Subcutaneous abdominal adipose tissue (tissue), 5 donors: ENCODE results near the gene B4GALT3.

Experiments
- H3K27ac ChIP-seq: one replicate; pipeline ENCODE4 v1.7.0; 2013; ENCODE audit warnings: low read depth, mild to moderate bottlenecking, inconsistent platforms, low read length, moderate library complexity
- H3K27me3 ChIP-seq, 5 donors: one replicate each; pipeline ENCODE4 v1.7.0; 2013; ENCODE audit warnings: low read length in 5 of 5, inconsistent platforms in 1 of 5; ENCODE audit not compliant: control insufficient read depth in 5 of 5, insufficient read depth in 4 of 5
- H3K36me3 ChIP-seq, 5 donors: one replicate each; pipeline ENCODE4 v1.7.0; 2013; ENCODE audit warnings: low read length in 5 of 5; ENCODE audit not compliant: control insufficient read depth in 5 of 5, insufficient read depth in 5 of 5
- H3K4me1 ChIP-seq, 5 donors: one replicate each; pipeline ENCODE4 v1.7.0; 2013; ENCODE audit warnings: low read length in 5 of 5, mild to moderate bottlenecking in 3 of 5, moderate library complexity in 1 of 5; ENCODE audit not compliant: control insufficient read depth in 5 of 5, insufficient read depth in 5 of 5
- H3K4me3 ChIP-seq, 5 donors: one replicate each; pipeline ENCODE4 v1.7.0; 2013; ENCODE audit warnings: low read length in 5 of 5, low read depth in 1 of 5
- H3K9ac ChIP-seq, 5 donors: one replicate each; pipeline ENCODE4 v1.7.0; 2013; ENCODE audit warnings: low read length in 5 of 5, mild to moderate bottlenecking in 4 of 5, moderate library complexity in 3 of 5
- H3K9me3 ChIP-seq, 5 donors: one replicate each; pipeline ENCODE4 v1.7.0; 2013; ENCODE audit warnings: low read length in 5 of 5; ENCODE audit not compliant: control insufficient read depth in 5 of 5
- donor health status: healthy.
- donor health status: healthy.
- donor health status: healthy.
- donor health status: healthy.
- donor health status: healthy.

Gene B4GALT3

DNA sequence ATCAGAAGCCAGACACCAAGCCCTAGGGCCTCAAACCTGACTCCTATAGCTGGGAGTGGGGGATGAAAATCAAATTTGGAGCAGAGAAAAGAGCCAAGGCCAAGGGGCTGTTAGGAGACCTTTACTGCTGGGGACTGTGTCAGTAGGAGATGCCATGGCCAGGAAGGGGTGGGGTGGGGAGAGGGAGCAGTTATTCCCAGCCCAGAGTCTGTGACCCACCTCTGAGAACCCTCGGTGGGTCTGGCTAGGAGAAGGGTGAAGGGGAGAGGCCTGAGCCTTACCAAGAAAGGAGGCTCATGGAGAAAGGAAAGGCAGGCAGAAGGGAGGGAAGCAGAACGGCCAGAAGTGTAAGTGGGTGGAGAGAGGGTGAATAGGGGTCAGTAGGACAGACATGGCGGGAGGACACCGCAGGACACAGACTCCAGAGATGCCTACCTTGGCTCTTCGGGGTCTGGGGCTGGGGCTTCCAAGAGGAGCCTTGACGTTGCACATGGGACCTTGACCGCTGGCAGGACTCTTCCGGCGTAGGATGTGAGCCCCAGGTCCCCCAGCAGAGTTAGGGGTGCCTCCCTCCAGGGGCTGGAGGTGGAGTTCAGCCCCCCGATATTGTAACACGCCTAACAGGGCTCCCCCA lies 20.4 kb upstream of the B4GALT3 start:
- Histone ChIP-seq H3K36me3 (peaks cover 0 to 43% (median 23%) of the 10 kb centered on the region in 5 donors), H3K4me3 (peak overlapping the region; percentile 56 to 85 (median 74)), H3K27me3 (peaks cover 0 to 9% (median 0%) of the 10 kb centered on the region in 5 donors), H3K9ac (peak overlapping the region; percentile 81 to 94 (median 87)), H3K4me1 (peaks cover 67 to 96% (median 96%) of the 10 kb centered on the region in 5 donors), H3K9me3 (no peaks in the 10 kb centered on the region), H3K27ac (peak overlapping the region; percentile 100)

GRCh38 chr1:161196521-161197451 lies 19.5 kb upstream of the B4GALT3 start:
- Histone ChIP-seq H3K9ac (peak overlapping the region; percentile 81 to 94 (median 87)), H3K9me3 (no peaks in the 10 kb centered on the region), H3K27me3 (peaks cover 0 to 9% (median 0%) of the 10 kb centered on the region in 5 donors), H3K4me1 (peaks cover 65 to 100% (median 97%) of the 10 kb centered on the region in 5 donors), H3K27ac (peak overlapping the region; percentile 100), H3K4me3 (peak overlapping the region; percentile 56 to 85 (median 74)), H3K36me3 (peaks cover 0 to 52% (median 29%) of the 10 kb centered on the region in 5 donors)

DNA sequence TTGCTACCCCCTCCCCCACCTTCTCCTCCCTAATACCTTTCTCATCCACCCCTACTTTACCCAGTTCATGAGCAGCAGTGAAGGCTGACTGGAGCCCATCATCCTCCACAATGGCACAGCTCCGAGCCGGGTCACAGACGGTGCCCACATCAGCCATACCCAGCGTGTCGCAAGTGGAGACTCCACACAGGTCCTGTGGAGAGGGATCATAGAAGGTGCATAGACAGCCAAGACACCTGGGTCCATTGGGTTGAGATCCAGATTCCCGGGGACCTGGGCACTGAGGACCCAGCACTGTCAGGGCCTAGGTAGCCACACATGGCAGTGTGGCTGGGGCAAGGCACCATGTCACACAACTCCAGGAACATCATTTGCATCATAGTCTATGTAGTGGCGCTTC lies 18.8 kb upstream of the B4GALT3 start:
- Histone ChIP-seq H3K36me3 (peaks cover 0 to 58% (median 36%) of the 10 kb centered on the region in 5 donors), H3K4me1 (peaks cover 58 to 94% (median 90%) of the 10 kb centered on the region in 5 donors), H3K27ac (peak overlapping the region; percentile 100), H3K4me3 (peak overlapping the region; percentile 35 to 85 (median 73)), H3K9ac (peak overlapping the region; percentile 26 to 93 (median 81)), H3K27me3 (peaks cover 0 to 6% (median 0%) of the 10 kb centered on the region in 5 donors), H3K9me3 (no peaks in the 10 kb centered on the region)

GRCh38 chr1:161195171-161195570 lies 17.9 kb upstream of the B4GALT3 start:
- H3K9ac ChIP-seq, result peak overlapping the region in 3 of 5 donors; percentile 54 to 70 (median 60)
- peak overlapping the region; percentile 8 to 85 (median 73) for H3K4me3 ChIP-seq
- peaks cover 49 to 85% (median 83%) of the 10 kb centered on the region in 5 donors for H3K4me1 ChIP-seq
- H3K9me3 ChIP-seq, result no peaks in the 10 kb centered on the region
- peak overlapping the region; percentile 100 for H3K27ac ChIP-seq
- peaks cover 0 to 4% (median 0%) of the 10 kb centered on the region in 5 donors for H3K27me3 ChIP-seq
- peaks cover 0 to 65% (median 39%) of the 10 kb centered on the region in 5 donors for H3K36me3 ChIP-seq

GRCh38 chr1:161193561-161194235 lies 16.4 kb upstream of the B4GALT3 start:
- Histone ChIP-seq H3K27me3 (no peaks in the 10 kb centered on the region), H3K36me3 (peaks cover 0 to 65% (median 39%) of the 10 kb centered on the region in 5 donors), H3K4me1 (peaks cover 34 to 81% (median 76%) of the 10 kb centered on the region in 5 donors), H3K9ac (peak overlapping the region; percentile 17 to 53 (median 38)), H3K9me3 (no peaks in the 10 kb centered on the region), H3K27ac (peak overlapping the region; percentile 100), H3K4me3 (peak overlapping the region in 4 of 5 donors; percentile 34 to 85 (median 40))

- no peaks in the 10 kb centered on the region for H3K9me3 ChIP-seq
- H3K4me3 ChIP-seq, result peak overlapping the region in 4 of 5 donors; percentile 34 to 42 (median 38)
- H3K27ac ChIP-seq, result peak overlapping the region; percentile 100
- peaks cover 29 to 76% (median 71%) of the 10 kb centered on the region in 5 donors for H3K4me1 ChIP-seq
- peak overlapping the region; percentile 17 to 52 (median 38) for H3K9ac ChIP-seq
- H3K27me3 ChIP-seq, result no peaks in the 10 kb centered on the region
- H3K36me3 ChIP-seq, result peaks cover 0 to 65% (median 39%) of the 10 kb centered on the region in 5 donors
Observed at GRCh38 chr1:161192476-161193465, 15.5 kb upstream of the B4GALT3 start.

DNA sequence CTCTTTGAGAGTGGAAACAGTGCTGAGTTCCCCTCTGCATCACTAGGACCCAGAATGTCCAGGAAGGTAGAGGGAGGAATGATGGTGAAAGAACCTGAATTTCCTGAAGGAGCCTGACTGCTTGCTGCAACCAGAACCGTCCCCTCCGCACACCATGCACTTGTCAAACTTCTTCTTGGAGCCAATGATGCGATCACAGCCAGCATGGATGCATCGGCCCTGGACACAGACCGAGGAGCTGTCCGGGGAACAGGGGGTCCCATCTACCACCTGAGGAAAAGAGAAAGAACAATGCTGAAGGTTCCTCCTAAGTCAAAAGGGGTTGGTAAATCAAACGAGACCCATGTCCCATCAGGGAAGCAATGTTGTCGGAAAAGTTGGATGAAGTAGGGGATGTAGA lies 14.7 kb upstream of the B4GALT3 start:
- Histone ChIP-seq H3K4me3 (no peak overlapping the region), H3K27ac (no peak overlapping the region), H3K9me3 (no peaks in the 10 kb centered on the region), H3K27me3 (no peaks in the 10 kb centered on the region), H3K36me3 (peaks cover 0 to 64% (median 39%) of the 10 kb centered on the region in 5 donors), H3K4me1 (peaks cover 28 to 76% (median 69%) of the 10 kb centered on the region in 5 donors), H3K9ac (no peak overlapping the region)

GRCh38 chr1:161190962-161191521 lies 13.7 kb upstream of the B4GALT3 start:
- Histone ChIP-seq H3K27me3 (no peaks in the 10 kb centered on the region), H3K36me3 (peaks cover 0 to 55% (median 37%) of the 10 kb centered on the region in 5 donors), H3K9ac (peak overlapping the region in 2 of 5 donors; percentile 0 to 20), H3K4me3 (no peak overlapping the region), H3K9me3 (no peaks in the 10 kb centered on the region), H3K27ac (no peak overlapping the region), H3K4me1 (peaks cover 21 to 76% (median 69%) of the 10 kb centered on the region in 5 donors)
